ENCODE results near the gene DLG4.
A peak's percentile ranks its signal among the peaks of the same experiment; 100 is the strongest.
"Not testable (repeated sequence)": the region's sequence is repeated elsewhere in the genome, so short reads cannot be mapped to it uniquely, and the experiment has no call there.

DLG4 gene

GRCh38 chr17:7248796-7249195 lies 29.2 kb upstream of the DLG4 start:
- TF ChIP-seq CTCF (IDR thresholded peaks at IDR 0.05; ENCODE audit: low read depth, low read length): no peak
- H3K4me3 ChIP-seq (ENCODE audit: low read depth, low read length): no peak overlapping the region

GRCh38 chr17:7246779-7247178 lies 27.1 kb upstream of the DLG4 start:
- no peak for TF ChIP-seq CTCF (IDR thresholded peaks at IDR 0.05; ENCODE audit: low read depth, low read length)
- no peak overlapping the region for H3K4me3 ChIP-seq (ENCODE audit: low read depth, low read length)

GRCh38 chr17:7243838-7244237 lies 24.2 kb upstream of the DLG4 start:
- not testable (repeated sequence) for H3K4me3 ChIP-seq (ENCODE audit: low read depth, low read length)

GRCh38 chr17:7243453-7243729 lies 23.8 kb upstream of the DLG4 start:
- TF ChIP-seq CTCF (IDR thresholded peaks at IDR 0.05; ENCODE audit: low read depth, low read length): no peak

GRCh38 chr17:7242717-7243452 lies 23.2 kb upstream of the DLG4 start:
- no peak for TF ChIP-seq CTCF (IDR thresholded peaks at IDR 0.05; ENCODE audit: low read depth, low read length)

More at GRCh38 chr17:7243453-7243729, 23.8 kb upstream of the DLG4 start:
- H3K4me3 ChIP-seq (ENCODE audit: low read depth, low read length): peak overlapping the region; percentile 92

GRCh38 chr17:7241783-7242716 lies 22.4 kb upstream of the DLG4 start, which contains the start of gene GABARAP:
GABARAP (minus strand) TSS chr17:7242449; CDS start chr17:7242330, 119 bp downstream.
- peak within 1 kb of the TSS; percentile 92 for H3K4me3 ChIP-seq (ENCODE audit: low read depth, low read length)
- no peak for TF ChIP-seq CTCF (IDR thresholded peaks at IDR 0.05; ENCODE audit: low read depth, low read length)

More at GRCh38 chr17:7242717-7243452, 23.2 kb upstream of the DLG4 start:
- H3K4me3 ChIP-seq (ENCODE audit: low read depth, low read length): peak overlapping the region; percentile 92

- TF ChIP-seq CTCF (IDR thresholded peaks at IDR 0.05; ENCODE audit: low read depth, low read length): no peak
- peak overlapping the region; percentile 92 for H3K4me3 ChIP-seq (ENCODE audit: low read depth, low read length)
Observed at GRCh38 chr17:7241090-7241733, 21.6 kb upstream of the DLG4 start.

All from WI38 (cell line).